Fibroblast of the conjunctiva (primary cell): ENCODE measurements around the gene SCML2.
"Not testable (repeated sequence)": the region's sequence is repeated elsewhere in the genome, so short reads cannot be mapped to it uniquely, and the experiment has no call there.

Source experiments
- DNase-seq: peaks from one replicate; pipeline ENCODE4 v3.0.0-alpha.2; 2010; ENCODE audit warnings: low read depth

Gene SCML2

GRCh38 chrX:18271725-18272124 is 82.8 kb downstream of the SCML2 start:
- no peak for DNase-seq

DNA sequence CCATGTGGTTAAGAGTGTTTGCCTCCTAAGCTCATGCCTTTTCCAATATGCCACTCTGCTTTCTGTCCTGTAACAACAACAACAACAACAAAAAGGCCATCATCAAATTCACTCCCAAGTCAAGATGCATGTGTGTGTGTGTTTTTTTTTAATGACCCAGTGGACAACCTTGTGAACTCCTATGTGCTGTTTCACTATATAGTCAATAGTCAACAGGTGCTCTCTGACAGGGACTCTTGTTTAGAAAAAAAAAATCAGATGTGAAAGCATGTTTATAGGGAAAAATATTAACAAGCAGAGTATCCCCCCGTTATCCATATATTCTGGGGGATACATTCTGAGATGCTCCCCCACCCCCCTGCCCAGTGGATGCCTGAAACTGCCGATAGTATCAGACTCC is 83.2 kb downstream of the SCML2 start:
- DNase-seq: no peak

GRCh38 chrX:18255059-18255458 is 99.4 kb downstream of the SCML2 start:
- DNase-seq: no peak

- peak; percentile 1 for DNase-seq
Observed at GRCh38 chrX:18252644-18253359, 101.7 kb downstream of the SCML2 start.

GRCh38 chrX:18229646-18230045 is 124.8 kb downstream of the SCML2 start:
- DNase-seq: not testable (repeated sequence)

GRCh38 chrX:18228069-18228468 is 126.4 kb downstream of the SCML2 start:
- DNase-seq: no peak

DNA sequence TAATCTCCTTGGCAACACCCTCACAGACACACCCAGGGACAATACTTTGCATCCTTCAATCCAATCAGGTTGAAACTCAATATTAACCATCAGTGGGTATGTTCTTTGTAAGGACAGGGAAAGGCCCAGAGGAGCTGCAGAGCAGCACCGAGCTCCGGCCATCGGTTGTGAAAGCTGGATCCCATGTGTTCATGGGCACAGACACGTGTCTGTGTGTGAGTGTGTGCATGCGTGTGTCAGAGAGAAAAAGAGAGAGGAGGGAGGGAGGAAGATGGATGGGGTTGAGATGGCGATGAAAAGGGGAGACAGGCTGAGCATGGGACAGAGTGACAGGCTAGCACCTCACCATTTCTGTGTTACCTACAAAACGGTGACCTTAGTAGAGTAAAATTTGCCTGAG is 127.0 kb downstream of the SCML2 start:
- DNase-seq: no peak

DNA sequence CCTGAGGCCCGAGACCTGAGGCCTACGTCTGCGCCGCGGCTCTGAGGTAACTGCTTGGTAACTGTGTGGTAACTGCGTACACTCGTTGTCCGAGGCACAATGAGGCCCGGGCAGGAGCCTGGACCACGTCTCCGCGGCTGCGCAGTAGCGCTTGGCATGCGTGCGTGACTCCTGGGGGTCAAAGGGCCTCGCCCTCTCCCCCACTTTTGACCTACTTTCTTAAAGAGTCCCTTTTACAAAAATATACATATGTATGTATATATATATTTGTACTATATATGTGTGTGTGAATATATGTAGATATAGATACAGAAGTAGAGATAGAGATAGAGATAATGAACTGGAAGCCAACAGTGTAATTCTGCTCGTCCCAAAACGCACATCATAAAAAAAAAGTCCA is 133.7 kb downstream of the SCML2 start, which contains the start of gene BEND2:
Gene BEND2 (minus strand): TSS at position 101 of the 400 bp plus-strand sequence. CDS start 136 bp downstream, outside the sequence.
- DNase-seq: no peak

DNA sequence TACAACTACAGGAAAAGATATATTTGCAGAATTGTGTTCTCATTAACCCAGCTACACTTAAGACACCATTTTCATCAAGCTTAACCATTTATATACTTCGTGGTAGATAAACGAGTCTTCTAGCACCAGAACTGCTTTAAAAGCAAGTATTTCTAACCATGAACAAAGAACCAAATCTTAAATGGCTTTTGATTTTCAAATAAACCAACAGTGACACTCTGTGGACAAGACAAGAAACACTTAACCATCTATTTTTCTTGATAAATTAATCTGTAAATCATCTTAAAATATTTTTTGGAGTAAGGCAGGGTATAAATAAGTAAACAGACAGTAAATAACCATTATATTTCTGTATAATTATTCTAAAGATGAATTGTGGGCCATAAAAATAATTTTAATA is 144.0 kb downstream of the SCML2 start:
- DNase-seq: peak; percentile 1

DNA sequence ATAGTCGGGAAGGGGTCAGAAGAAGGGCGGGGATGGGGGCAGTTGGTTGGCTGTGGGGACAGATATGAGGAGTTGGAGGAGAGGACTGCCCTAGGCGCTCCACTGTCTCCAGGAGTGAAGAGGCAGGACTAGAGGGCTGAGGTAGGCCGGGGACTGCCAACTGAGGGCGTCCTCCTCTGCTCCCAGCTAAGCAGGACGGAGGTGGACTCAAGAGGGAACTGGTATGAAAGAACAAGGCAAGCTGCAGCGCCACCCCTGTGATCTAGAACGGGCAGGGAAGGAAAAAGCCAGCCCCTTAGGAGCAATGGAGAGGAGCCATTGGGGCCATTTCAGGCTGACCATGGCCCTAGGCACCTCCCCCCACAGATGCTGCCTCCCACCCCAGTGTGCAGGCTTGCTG is 147.8 kb downstream of the SCML2 start:
- no peak for DNase-seq

DNA sequence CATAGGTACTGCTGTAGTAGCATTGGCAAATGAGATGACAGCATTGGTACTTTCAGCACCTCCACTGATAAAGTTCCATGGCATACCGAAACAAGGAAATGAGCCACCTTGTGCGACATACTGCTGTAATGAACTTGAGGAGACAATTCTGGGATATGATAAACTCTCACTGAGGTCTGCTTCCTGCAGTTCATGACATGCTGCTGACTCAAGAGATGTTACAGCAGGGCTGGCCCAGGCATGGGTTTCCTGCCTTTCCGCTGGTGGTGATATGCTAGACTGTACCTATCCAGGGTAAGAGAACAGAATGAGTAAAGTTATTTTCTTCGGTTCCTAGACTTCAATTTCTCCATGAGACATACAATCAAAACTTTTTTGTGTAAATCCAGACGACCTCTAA is 150.9 kb downstream of the SCML2 start:
- no peak for DNase-seq

GRCh38 chrX:18194688-18195087 is 159.8 kb downstream of the SCML2 start:
- DNase-seq: no peak
